Measurements from ENCODE around the gene DERL3. TPM values are rescaled to one million over a fixed set of nuclear protein-coding genes. Genes with fewer than 3 reads are reported as not detected.
"Not testable (repeated sequence)": the region's sequence is repeated elsewhere in the genome, so short reads cannot be mapped to it uniquely, and the experiment has no call there.

Gene DERL3
- total and polyA plus RNA-seq, 2 of the 13 experiments (the other 11 are each of a cell fraction or from before 2014, with no cell fraction given) = not detected

GRCh38 chr22:23874871-23875270 is 36.1 kb upstream of the DERL3 start:
- no peak for TF ChIP-seq ZNF274 (CRISPR knock-in tag; IDR thresholded peaks at IDR 0.05)
- no peak overlapping the region for H2AFZ ChIP-seq (ENCODE audit: low read length)
- ChIA-PET POLR2A (no interaction called here), CTCF (ENCODE audit: low intra/inter-chr PET ratio, low total read pairs) (no interaction called here)
- FAIRE-seq (no peak), ATAC-seq (no peak), DNase-seq (ENCODE audit: low spot score) (no peak)
- no peak overlapping the region for H3K4me3 ChIP-seq (replicated peaks in 1 of 3; ENCODE audit: insufficient read depth in 1 of 3, low read depth in 2 of 3, low read length in 3 of 3)
- no peaks in the 10 kb centered on the region for H4K20me1 ChIP-seq (ENCODE audit: insufficient read depth, low read length)
- 95% methylated on average over 4 of the region's 4 CpGs for WGBS (ENCODE audit: low lambda C conversion rate)
- peaks cover 11 to 40% of the 10 kb centered on the region in 2 experiments; a peak in 4 of 5 replicates for H3K36me3 ChIP-seq (replicated peaks in 1 of 2; ENCODE audit: control insufficient read depth in 1 of 2, insufficient read depth in 2 of 2, low read length in 2 of 2)
- no peak overlapping the region for H3K4me2 ChIP-seq (ENCODE audit: low read depth, low read length)
- no TSS peak for BruUV-seq (replicated peaks)
- no peaks in the 10 kb centered on the region for H3K9me3 ChIP-seq (ENCODE audit: low read length)
- H3K9ac ChIP-seq (ENCODE audit: insufficient read depth, low read depth, low read length) = no peak overlapping the region
- in situ Hi-C loops (cut with HindIII; ENCODE audit: extremely low pct_ligation_motif_present, low pct_unique_long_range_greater_than_20kb) (no loop called here), intact Hi-C loops (cut with micrococcal nuclease; ENCODE audit: unreplicated experiment) (no loop called here)
- no peak overlapping the region for H3K27ac ChIP-seq (ENCODE audit: extremely low read length, insufficient read depth, low read length)
- H3K27me3 ChIP-seq (ENCODE audit: control insufficient read depth in 1 of 2, insufficient read depth in 2 of 2, low read length in 2 of 2) = no peaks in the 10 kb centered on the region
- no peaks in the 10 kb centered on the region for H3K4me1 ChIP-seq (ENCODE audit: insufficient read depth, low read length)
- H3K79me2 ChIP-seq (ENCODE audit: insufficient read depth, low read length) = no peaks in the 10 kb centered on the region

GRCh38 chr22:23868580-23868979 is 29.8 kb upstream of the DERL3 start:
- Histone ChIP-seq H3K4me3 (replicated peaks in 1 of 3; ENCODE audit: insufficient read depth in 1 of 3, low read depth in 2 of 3, low read length in 3 of 3) (no peak overlapping the region), H3K27me3 (ENCODE audit: control insufficient read depth in 1 of 2, insufficient read depth in 2 of 2, low read length in 2 of 2) (no peaks in the 10 kb centered on the region), H2AFZ (ENCODE audit: low read length) (no peak overlapping the region), H3K9ac (ENCODE audit: insufficient read depth, low read depth, low read length) (no peak overlapping the region), H3K4me2 (ENCODE audit: low read depth, low read length) (no peak overlapping the region), H3K4me1 (ENCODE audit: insufficient read depth, low read length) (no peaks in the 10 kb centered on the region), H3K9me3 (ENCODE audit: low read length) (no peaks in the 10 kb centered on the region), H3K79me2 (ENCODE audit: insufficient read depth, low read length) (no peaks in the 10 kb centered on the region), H4K20me1 (ENCODE audit: insufficient read depth, low read length) (no peaks in the 10 kb centered on the region), H3K27ac (ENCODE audit: extremely low read length, insufficient read depth, low read length) (no peak overlapping the region), H3K36me3 (replicated peaks in 1 of 2; ENCODE audit: control insufficient read depth in 1 of 2, insufficient read depth in 2 of 2, low read length in 2 of 2) (peaks cover 5 to 26% of the 10 kb centered on the region in 2 experiments; a peak in 4 of 5 replicates)
- ChIA-PET CTCF (ENCODE audit: low intra/inter-chr PET ratio, low total read pairs) (no interaction called here), POLR2A (no interaction called here)
- TF ChIP-seq ZNF333 (CRISPR knock-in tag; IDR thresholded peaks at IDR 0.05; ENCODE audit: borderline replicate concordance) (no peak), GATAD2A (CRISPR knock-in tag; IDR thresholded peaks at IDR 0.05) (no peak)
- intact Hi-C loops (cut with micrococcal nuclease; ENCODE audit: unreplicated experiment) = no loop called here
- FAIRE-seq (no peak), ATAC-seq (no peak), DNase-seq (ENCODE audit: low spot score) (no peak)
- BruUV-seq (replicated peaks) = no TSS peak
- in situ Hi-C loops (cut with HindIII; ENCODE audit: extremely low pct_ligation_motif_present, low pct_unique_long_range_greater_than_20kb) = no loop called here
- WGBS (ENCODE audit: low lambda C conversion rate) = 93% methylated on average over 3 of the region's 4 CpGs

GRCh38 chr22:23864499-23865154 is 25.8 kb upstream of the DERL3 start:
- H2AFZ ChIP-seq (ENCODE audit: low read length); BruUV-seq (replicated peaks); in situ Hi-C loops (cut with HindIII; ENCODE audit: extremely low pct_ligation_motif_present, low pct_unique_long_range_greater_than_20kb); H3K27me3 ChIP-seq (ENCODE audit: control insufficient read depth in 1 of 2, insufficient read depth in 2 of 2, low read length in 2 of 2); FAIRE-seq; intact Hi-C loops (cut with micrococcal nuclease; ENCODE audit: unreplicated experiment); H3K4me3 ChIP-seq (replicated peaks in 1 of 3; ENCODE audit: insufficient read depth in 1 of 3, low read depth in 2 of 3, low read length in 3 of 3); H3K4me1 ChIP-seq (ENCODE audit: insufficient read depth, low read length); H3K9ac ChIP-seq (ENCODE audit: insufficient read depth, low read depth, low read length); ATAC-seq; H4K20me1 ChIP-seq (ENCODE audit: insufficient read depth, low read length); CTCF ChIA-PET (ENCODE audit: low intra/inter-chr PET ratio, low total read pairs); H3K27ac ChIP-seq (ENCODE audit: extremely low read length, insufficient read depth, low read length); H3K79me2 ChIP-seq (ENCODE audit: insufficient read depth, low read length); DNase-seq (ENCODE audit: low spot score); H3K9me3 ChIP-seq (ENCODE audit: low read length); H3K4me2 ChIP-seq (ENCODE audit: low read depth, low read length); POLR2A ChIA-PET: not testable (repeated sequence)
- peaks cover 5 to 19% of the 10 kb centered on the region in 2 experiments; a peak in 4 of 5 replicates for H3K36me3 ChIP-seq (replicated peaks in 1 of 2; ENCODE audit: control insufficient read depth in 1 of 2, insufficient read depth in 2 of 2, low read length in 2 of 2)
- 95% methylated on average over 11 of the region's 11 CpGs for WGBS (ENCODE audit: low lambda C conversion rate)
